ENCODE data around the gene TRAF3IP1. TPM values are rescaled to one million over a fixed set of nuclear protein-coding genes. Genes with fewer than 3 reads are reported as not detected.

The TRAF3IP1 gene
- total and polyA plus RNA-seq, 10 donors: 2.6 to 19.2 (median 8.8) TPM

DNA sequence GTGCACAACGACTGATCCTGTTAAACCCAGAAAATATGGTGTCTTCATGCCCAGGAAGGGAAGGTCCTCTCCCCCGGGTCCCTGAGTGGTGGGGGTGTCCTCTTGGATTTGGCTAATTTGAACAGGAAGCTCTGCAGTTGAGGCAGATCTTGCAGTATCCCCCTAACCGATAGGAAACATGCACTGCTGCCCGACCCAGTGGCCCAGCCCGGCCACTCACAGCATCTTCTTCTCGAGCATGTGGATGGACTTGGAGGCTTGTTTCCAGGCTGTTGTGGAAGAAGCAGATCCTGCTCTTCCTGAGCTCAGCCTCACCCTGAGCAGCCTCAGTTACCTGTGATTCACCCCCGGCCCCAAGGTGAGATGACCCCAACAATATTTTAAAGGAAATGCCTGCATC, 60.0 kb downstream of the TRAF3IP1 start:
- Histone ChIP-seq H3K4me3 (no peak overlapping the region), H3K4me1 (peaks cover 0 to 82% (median 22%) of the 10 kb centered on the region in 6 donors), H3K27ac (peak overlapping the region in 2 of 8 donors; percentile 2 to 84), H3K9me3 (no peaks in the 10 kb centered on the region), H3K27me3 (replicated peaks in 1 of 7) (no peaks in the 10 kb centered on the region), H3K36me3 (peaks cover 0 to 24% (median 2%) of the 10 kb centered on the region in 6 donors)
- TF ChIP-seq POLR2AphosphoS5 (IDR thresholded peaks at IDR 0.05): no peak
- no peak for TF ChIP-seq POLR2A (IDR thresholded peaks at IDR 0.05)
- TF ChIP-seq, protein P1, sequence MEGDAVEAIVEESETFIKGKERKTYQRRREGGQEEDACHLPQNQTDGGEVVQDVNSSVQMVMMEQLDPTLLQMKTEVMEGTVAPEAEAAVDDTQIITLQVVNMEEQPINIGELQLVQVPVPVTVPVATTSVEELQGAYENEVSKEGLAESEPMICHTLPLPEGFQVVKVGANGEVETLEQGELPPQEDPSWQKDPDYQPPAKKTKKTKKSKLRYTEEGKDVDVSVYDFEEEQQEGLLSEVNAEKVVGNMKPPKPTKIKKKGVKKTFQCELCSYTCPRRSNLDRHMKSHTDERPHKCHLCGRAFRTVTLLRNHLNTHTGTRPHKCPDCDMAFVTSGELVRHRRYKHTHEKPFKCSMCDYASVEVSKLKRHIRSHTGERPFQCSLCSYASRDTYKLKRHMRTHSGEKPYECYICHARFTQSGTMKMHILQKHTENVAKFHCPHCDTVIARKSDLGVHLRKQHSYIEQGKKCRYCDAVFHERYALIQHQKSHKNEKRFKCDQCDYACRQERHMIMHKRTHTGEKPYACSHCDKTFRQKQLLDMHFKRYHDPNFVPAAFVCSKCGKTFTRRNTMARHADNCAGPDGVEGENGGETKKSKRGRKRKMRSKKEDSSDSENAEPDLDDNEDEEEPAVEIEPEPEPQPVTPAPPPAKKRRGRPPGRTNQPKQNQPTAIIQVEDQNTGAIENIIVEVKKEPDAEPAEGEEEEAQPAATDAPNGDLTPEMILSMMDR (IDR thresholded peaks at IDR 0.05 in 8 of 11, conservative IDR thresholded peaks at IDR 0.05 in 3 of 11): no peak
- intact Hi-C loops (cut with DNase I; ENCODE audit: low total_unique reads): no loop called here
- peak; percentile 36 for DNase-seq
- 66 to 86% (median 80%) methylated on average over 5 to 7 of the region's 7 CpGs for WGBS, 5 donors

DNA sequence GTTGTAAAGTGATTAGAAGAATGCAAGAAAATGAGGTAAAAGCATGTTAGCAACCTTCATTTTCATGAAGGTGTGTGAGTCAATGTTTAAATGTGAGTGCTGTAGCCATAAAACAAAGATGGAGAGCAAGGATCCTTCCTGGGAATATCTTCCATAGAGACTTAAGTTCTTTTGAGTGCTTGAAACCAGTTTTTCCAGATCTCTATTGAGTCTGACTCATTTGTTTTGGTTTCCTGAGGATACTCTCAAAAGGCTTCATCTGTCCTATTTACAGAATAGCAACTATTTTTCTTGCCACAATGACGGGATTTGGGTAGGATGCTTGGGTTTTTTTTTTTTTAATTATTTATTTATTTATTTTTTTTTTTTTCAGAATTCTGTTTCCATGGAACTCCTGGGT, 60.5 kb downstream of the TRAF3IP1 start:
- intact Hi-C loops (cut with DNase I; ENCODE audit: low total_unique reads): no loop called here
- no peak for DNase-seq
- TF ChIP-seq, protein P1 (IDR thresholded peaks at IDR 0.05 in 8 of 11, conservative IDR thresholded peaks at IDR 0.05 in 3 of 11): no peak
- TF ChIP-seq POLR2A (IDR thresholded peaks at IDR 0.05) (no peak), POLR2AphosphoS5 (IDR thresholded peaks at IDR 0.05) (no peak)

GRCh38 chr2:238381341-238382115, 61.2 kb downstream of the TRAF3IP1 start:
- Histone ChIP-seq H3K4me1 (peaks cover 0 to 91% (median 20%) of the 10 kb centered on the region in 6 donors), H3K9me3 (no peaks in the 10 kb centered on the region), H3K4me3 (no peak overlapping the region), H3K36me3 (peaks cover 0 to 24% (median 2%) of the 10 kb centered on the region in 6 donors), H3K27me3 (replicated peaks in 1 of 7) (no peaks in the 10 kb centered on the region), H3K27ac (peak overlapping the region in 7 of 8 donors; percentile 23 to 84 (median 78))
- DNase-seq: peak; percentile 80
- 48 to 80% (median 64%) methylated on average over 16 of the region's 16 CpGs for WGBS, 5 donors
- TF ChIP-seq POLR2A (IDR thresholded peaks at IDR 0.05) (no peak), POLR2AphosphoS5 (IDR thresholded peaks at IDR 0.05) (no peak)
- TF ChIP-seq, protein P1 (IDR thresholded peaks at IDR 0.05 in 8 of 11, conservative IDR thresholded peaks at IDR 0.05 in 3 of 11): no peak
- intact Hi-C loops (cut with DNase I; ENCODE audit: low total_unique reads): no loop called here

More for the DNA sequence above, 60.5 kb downstream of the TRAF3IP1 start:
- no peaks in the 10 kb centered on the region for H3K27me3 ChIP-seq (replicated peaks in 1 of 7)
- peak overlapping the region in 2 of 8 donors; percentile 82 to 84 for H3K27ac ChIP-seq
- no peak overlapping the region for H3K4me3 ChIP-seq
- H3K36me3 ChIP-seq: peaks cover 0 to 24% (median 2%) of the 10 kb centered on the region in 6 donors
- H3K9me3 ChIP-seq: no peaks in the 10 kb centered on the region
- 79 to 85% (median 84%) methylated on average over 1 of the region's 1 CpG for WGBS, 5 donors
- peaks cover 0 to 86% (median 22%) of the 10 kb centered on the region in 6 donors for H3K4me1 ChIP-seq

GRCh38 chr2:238382381-238382781, 62.1 kb downstream of the TRAF3IP1 start:
- H3K27ac ChIP-seq: peak overlapping the region in 7 of 8 donors; percentile 23 to 84 (median 78)

More at GRCh38 chr2:238382381-238382781, 62.1 kb downstream of the TRAF3IP1 start:
- no peaks in the 10 kb centered on the region for H3K9me3 ChIP-seq
- DNase-seq: peak; percentile 47
- TF ChIP-seq POLR2A (IDR thresholded peaks at IDR 0.05): no peak
- TF ChIP-seq POLR2AphosphoS5 (IDR thresholded peaks at IDR 0.05): no peak
- TF ChIP-seq, protein P1 (IDR thresholded peaks at IDR 0.05 in 8 of 11, conservative IDR thresholded peaks at IDR 0.05 in 3 of 11): no peak
- H3K27me3 ChIP-seq (replicated peaks in 1 of 7): no peaks in the 10 kb centered on the region
- 32 to 74% (median 63%) methylated on average over 5 of the region's 5 CpGs for WGBS, 5 donors
- no peak overlapping the region for H3K4me3 ChIP-seq
- intact Hi-C loops (cut with DNase I; ENCODE audit: low total_unique reads): no loop called here
- peaks cover 0 to 91% (median 18%) of the 10 kb centered on the region in 6 donors for H3K4me1 ChIP-seq
- peaks cover 0 to 24% (median 2%) of the 10 kb centered on the region in 6 donors for H3K36me3 ChIP-seq

All from spleen (tissue), 11 donors.